Measurements from ENCODE around the gene OSBPL9.
"Not testable (repeated sequence)": the region's sequence is repeated elsewhere in the genome, so short reads cannot be mapped to it uniquely, and the experiment has no call there.

Gene OSBPL9

DNA sequence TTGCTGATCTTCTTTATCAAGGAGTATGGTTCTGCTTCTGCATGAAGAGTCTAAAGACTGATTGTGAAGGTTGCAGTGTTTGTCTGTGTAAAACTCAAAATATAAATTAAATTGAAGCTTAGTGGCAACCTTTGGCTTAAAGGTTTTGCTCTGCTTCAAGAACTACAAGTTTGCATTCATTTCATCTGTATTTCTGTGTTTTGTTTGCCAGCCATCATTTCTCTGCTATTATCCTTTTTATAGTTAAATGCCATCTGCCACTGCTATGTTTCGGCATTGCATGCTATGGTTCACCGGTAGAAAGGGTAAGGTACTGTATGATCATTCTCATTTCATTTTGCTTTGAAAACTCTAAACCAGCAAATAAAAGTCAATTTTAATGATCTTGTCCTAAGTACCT, 52.9 kb downstream of the OSBPL9 start:
- DNase-seq, result no peak

DNA sequence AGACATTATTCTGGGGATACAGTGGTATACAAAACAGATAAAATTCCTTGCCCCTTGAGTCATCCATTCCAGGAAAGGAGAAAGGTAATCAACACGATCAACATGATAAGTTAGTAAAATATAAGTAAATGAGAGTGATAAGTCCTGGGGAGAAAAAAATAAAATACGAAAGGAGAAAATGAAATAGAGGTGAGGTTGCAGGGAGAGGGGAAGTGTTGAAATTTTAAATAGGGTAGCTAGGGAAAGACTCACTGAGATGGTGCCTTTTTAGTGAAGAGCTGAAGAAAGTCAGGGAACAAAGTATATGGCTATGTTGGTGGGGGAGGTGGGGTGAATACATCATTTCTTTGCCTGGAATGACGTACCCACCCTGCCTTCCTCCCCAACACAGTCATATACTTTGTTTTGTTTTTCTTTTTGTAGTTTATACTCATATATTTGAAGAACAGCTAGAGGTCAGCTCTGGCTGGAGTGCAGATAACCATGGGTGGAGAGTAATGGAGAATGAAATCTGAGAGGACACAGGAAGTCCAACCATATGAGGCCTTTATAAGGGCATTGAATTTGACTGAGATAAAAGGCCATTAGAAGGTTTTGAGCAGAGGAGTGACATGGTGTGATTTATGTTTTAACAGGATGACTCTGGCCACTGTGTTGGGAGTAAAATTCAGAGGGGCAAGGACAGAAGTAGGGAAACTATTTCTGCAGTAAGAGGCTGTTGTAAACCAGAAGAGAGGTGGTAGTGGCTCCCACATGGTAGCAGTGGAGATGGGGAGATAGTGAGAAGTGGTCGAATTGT, 54.8 kb downstream of the OSBPL9 start:
- no peak for DNase-seq

DNA sequence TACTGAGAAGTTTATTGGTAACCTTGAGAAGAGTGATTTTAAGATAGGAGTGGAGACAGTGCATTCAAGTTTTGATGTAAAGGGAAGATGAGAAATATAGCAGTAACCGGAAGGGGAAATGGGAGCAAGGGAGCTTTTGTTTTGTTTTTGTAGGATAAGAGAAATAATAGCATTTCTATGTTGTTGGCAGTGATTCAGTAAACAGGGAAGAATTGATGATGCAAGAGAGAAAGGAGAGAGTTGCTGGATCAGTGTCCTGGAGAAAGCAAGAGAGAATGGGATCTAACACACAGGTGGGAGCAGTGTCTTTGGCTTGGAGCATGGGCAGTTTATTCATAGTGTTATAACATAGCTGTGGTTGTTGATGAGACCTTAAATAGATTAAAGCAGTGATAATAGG, 56.4 kb downstream of the OSBPL9 start:
- DNase-seq, result no peak

DNA sequence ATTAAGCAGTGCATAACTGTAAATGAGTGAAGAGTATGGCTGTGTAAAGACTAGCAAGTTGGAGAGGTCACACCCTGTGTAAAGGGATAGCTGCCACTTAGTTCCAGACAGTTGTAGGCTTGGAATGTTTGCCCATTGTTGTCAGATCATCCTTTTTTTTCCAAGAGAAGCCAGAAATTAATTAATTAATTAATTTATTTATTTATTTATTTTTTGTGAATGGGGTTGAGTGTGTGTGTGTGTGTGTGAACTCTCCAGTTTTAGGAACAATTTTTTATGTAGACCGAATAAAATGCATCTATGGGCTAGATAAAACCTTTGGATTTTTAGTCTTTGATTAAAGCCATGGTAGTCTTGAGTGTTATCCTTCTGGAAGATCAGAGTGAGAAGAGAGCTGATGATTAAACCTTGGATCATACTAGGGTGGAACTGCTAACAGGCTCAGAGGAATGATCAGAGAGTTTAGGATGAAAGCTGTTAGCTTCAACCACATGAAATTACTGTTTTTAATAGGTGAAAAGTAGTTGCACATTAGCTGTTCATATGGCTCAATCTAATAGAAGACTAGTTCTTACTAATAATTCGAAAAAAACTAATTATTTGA, 58.4 kb downstream of the OSBPL9 start:
- no peak for DNase-seq

DNA sequence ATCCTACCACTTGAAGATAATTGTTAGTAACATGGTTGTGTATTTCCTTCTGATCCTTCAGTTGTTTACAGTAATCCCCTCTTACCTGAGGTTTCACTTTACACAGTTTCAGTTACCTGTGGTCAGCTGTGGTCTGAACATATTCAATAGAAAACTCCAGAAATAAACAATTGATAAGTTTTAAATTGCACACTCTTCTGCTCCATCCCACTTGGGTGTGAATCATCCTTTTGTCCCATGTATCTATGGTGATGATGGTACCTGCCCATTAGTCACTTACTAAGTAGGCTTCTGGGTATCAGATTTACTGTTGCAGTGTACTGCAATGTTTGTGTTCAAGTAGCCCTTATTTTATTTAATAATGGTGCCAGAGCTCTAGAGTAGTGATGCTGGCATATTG, 62.5 kb downstream of the OSBPL9 start:
- DNase-seq, result no peak

DNA sequence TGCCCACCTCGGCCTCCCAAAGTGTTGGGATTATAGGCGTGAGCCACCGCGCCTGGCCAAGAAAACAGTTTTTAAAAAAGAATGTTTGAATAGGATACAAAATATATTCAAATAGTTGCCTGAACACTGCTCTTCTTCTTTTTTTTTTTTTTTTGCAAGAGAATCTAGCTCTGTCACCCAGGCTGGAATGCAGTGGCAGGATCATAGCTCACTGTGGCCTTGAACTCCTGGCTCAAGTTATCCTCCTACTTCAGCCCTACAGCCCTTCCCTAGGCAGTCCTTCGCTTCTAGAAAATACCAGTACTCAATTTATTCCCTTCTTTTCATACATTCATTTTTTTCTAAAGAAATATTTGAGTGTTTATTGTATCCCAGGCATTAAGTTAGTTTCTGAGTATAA, 67.9 kb downstream of the OSBPL9 start:
- DNase-seq, result no peak

DNA sequence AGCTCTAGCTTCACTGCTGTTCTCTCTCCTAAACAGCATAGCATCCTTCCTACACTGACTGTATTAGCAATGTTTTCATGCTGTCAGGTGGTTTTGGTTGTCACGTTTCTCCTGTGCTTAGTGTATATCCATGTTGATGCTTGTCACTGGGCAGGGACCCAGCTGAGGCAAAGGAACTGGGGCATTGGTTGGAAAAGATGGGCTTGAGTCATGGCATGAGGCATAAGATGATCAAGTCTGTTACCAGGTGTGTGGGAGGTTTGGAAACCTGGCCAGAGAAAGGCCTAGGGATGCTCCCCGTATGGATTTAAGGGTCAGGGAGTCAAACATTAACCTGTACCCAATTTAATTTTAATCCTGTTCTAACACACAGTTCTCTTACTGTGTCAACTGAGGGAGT, 69.6 kb downstream of the OSBPL9 start:
- DNase-seq, result no peak

DNA sequence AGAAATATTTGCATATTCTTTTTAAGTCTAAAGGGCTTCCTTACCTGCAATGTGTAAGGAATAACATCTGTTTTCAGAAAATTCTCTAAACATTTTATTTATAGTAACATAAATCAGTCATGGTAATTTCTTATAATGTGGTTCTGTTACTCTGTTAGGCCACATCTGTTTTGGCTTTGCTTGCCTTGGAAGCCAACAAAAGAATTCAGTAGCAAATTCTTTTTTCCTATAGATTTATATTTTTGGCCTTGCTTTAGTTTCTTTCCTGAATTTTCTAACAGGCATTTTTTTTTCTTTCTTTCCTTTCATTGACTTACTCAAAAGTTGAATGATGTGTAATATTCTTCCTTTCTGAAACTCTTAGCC, 72.2 kb downstream of the OSBPL9 start:
- DNase-seq, result no peak

DNA sequence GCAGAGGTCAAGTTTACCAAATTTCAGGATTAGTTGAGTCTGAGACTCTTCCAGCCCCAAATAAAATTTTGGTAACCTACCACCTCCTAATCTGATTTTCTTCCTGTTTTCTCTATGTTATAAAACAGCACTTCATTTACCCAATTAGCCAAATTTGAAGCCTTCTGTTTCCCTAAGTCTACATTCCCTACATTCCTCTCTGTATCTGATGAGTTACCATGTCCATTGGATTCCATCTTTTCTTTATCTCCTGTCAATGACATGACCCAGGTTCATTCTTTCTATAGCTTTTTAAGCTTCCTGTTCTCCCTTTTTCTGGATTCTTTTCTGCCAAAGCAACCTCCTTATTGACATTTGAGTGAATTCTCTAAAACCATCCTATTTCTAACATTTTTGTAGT, 72.8 kb downstream of the OSBPL9 start:
- no peak for DNase-seq

DNA sequence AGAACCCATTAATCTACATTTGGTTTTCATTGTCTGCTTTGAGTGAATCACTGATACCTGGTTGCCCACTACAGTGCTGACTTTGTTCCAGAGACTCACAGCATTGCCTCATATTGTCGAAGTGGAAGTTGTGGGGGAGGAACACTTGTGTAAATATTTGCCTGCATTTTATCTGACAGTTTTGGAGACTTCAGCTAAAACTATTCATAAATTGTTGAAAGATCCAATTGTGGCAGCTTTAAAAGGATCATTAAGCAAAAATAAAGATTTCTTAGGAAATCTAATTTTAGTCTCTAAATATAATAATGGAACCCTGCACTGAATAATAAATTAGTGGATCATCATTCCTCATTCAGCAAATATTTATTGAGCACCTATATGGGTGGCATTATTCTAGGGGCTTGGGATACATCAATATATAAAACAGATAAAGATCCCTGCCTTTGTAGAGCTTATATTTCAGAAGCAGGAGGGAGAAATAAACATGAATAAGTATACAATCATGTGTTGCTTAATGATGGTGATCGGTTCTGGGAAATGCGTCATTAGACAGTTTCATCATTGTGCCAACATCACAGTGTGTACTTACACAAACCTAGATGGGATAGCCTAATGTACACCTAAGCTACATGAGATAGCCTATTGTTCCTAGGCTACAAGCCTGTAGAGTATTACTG, 73.5 kb downstream of the OSBPL9 start:
- no peak for DNase-seq

DNA sequence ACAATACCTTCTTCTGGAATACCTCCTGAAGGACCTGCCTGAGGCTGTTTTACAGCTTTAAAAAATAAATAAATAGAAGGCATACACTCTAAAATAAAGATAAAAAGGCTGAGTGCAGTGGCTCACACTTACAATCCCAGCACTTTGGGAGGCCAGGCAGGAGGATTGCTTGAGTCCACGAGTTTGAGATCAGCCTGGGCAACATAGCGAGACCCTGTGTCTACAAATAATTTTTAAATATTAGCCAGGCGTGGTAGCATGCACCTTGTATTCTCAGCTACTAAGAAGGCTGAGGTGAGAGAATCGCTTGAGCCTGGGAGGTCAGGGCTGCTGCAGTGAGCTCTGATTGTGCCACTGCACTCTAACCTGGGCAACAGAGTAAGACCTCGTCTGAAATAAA, 75.0 kb downstream of the OSBPL9 start:
- no peak for DNase-seq

DNA sequence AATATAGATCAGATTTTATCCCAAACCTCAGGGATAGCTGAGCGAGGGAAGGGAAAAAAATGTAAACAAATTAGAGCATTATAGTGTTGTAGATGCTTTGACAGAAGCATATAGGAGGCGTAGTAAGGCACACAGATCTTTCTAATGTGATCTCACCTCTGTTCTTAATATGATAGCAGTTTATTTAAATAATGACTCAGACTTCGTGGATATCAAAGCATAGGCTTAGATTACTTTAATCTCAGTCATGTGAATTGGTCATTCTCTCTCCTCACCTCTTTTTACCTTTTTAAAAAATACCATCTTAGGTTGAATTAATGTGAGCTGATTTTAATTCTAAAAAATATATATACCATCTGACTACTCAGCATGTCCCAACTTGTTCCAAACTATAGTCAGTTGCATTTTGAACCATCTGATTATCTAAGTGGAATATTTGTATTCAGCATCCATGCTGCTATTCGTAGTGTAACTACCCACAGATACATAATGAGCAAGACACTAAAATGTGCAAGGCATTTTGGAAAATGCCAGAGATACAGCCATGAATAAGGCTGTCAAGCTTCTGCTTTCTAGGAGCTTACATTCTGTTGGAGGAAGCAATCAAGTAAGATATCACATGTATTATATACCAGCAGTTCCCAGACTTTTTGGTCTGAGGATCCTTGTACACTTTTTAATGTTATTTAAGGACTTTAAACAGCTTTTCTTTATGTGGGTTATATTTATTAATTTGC, 76.7 kb downstream of the OSBPL9 start:
- DNase-seq, result no peak

DNA sequence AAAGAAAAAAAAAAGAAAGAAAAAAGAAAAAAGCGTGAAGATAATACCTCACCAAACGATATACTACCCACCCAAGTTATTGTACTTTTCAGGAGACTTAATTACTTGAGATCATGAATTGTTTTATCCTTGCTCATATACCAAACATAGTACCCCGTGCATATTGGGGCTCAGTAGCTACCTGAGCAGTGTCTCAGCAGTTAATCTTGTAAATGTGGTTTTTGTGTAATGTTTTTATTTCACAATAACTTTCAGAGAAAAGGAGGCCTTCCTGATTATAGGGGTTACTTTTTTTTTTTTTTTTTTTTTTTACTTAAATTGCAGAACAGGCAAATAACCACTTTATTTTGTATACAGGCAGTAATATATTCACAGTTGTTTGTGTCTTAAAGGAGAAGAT, 80.3 kb downstream of the OSBPL9 start:
- DNase-seq, result peak; percentile 49 to 62

DNA sequence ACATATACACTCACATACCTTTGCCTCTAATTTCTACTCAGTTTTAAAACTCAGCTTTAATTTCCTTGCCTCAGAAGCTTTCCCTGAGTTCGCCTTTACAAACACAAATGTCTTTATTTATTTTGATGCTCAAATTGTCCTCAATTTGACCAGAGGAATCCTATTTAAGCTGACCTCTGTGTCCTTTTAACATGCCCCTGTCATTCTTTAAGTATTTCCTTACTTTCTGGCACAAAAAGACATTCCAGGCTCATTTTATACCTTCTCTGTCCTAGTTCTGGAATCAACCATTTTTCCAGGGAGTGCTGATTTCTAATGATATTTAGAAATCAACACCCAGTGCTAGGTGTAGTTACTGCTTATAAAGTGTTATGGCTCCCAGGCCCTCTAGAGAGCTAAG, 82.5 kb downstream of the OSBPL9 start:
- no peak for DNase-seq

DNA sequence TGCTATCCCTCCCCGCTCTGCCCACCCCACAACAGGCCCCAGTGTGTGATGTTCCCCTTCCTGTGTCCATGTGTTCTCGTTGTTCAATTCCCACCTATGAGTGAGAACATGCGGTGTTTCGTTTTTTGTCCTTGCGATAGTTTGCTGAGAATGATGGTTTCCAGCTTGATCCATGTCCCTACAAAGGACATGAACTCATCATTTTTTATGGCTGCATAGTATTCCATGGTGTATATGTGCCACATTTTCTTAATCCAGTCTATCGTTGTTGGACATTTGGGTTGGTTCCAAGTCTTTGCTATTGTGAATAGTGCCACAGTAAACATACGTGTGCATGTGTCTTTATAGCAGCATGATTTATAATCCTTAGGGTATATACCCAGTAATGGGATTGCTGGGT, 84.9 kb downstream of the OSBPL9 start:
- not testable (repeated sequence) for DNase-seq

DNA sequence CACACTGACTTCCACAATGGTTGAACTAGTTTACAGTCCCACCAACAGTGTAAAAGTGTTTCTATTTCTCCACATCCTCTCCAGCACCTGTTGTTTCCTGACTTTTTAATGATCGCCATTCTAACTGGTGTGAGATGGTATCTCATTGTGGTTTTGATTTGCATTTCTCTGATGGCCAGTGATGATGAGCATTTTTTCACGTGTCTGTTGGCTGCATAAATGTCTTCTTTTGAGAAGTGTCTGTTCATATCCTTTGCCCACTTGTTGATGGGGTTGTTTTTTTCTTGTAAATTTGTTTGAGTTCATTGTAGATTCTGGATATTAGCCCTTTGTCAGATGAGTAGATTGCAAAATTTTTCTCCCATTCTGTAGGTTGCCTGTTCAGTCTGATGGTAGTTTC, 85.3 kb downstream of the OSBPL9 start:
- DNase-seq, result not testable (repeated sequence)

DNA sequence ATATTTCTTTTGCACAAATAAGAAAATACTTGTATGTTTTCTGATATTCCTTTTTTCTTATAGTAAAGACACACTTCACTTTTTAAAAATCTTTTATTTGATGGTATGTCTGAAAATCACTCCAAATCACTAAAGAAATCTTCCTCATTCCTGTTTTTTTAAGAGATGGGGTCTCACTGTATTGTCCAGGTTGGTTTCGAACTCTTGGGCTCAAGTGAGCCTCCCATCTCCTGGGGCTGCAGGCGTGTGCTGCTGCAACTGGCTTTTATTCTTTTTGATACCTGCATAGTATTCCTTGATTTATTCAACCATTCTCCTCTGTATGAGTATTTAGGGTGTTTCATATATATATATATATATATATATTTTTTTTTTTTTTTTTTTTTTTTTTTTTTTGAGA, 88.1 kb downstream of the OSBPL9 start:
- no peak for DNase-seq

DNA sequence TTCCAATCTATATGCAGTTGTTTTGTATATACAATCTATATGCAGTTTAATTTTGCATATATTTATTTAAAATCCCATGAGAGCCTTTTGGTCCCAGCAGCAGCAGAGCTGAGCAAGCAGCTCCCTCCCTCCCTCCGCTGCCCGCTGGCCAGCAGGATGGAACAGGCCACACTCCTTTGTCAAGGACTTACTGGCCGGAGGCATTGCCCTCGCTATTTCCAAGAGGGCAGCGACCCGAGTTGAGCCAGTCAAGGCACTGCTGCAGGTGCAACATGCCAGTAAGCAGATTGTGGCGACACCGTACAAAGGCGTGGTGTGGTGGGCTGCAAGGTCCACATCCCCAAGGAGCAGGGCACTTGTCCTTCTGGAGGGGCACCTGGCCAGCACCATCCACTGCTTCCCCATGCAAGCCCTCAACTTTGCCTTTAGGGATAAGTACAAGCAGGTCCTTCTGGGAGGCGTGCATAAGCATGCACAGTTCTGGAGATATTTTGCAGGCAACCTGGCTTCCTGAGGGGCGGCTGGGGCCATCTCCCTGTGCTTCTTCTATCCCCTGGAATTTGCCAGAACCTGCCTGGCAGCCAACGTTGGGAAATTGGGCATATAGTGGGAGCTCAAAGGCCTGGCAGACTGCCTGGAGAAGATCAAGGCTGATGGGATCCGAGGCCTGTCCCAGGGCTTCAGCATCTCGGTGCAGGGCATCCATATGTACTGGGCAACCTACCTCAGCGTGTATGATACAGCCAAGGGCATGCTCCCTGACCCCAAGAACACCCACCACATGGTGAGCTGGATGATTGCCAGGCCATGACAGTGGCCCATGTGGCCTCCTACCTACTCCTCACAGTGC, 92.2 kb downstream of the OSBPL9 start:
- no peak for DNase-seq

DNA sequence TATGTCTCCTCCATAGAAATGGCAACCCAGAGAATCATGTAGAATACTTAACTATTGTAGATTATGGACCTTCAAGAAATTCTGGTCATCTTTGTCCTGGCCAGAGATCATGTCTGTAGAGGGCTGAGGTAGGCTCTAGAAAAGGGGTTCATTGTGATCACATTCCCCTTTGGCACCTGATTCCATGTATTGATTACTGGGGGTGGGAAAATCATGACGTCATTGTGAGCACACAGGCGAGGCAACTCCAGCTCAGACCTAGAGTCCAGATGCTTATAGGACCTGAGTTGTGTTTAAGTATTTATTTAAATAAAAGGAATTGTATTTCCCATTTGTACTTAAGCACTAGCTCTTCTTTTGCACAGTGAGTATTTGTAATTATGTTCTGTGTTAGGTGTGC, 93.1 kb downstream of the OSBPL9 start:
- no peak for DNase-seq

DNA sequence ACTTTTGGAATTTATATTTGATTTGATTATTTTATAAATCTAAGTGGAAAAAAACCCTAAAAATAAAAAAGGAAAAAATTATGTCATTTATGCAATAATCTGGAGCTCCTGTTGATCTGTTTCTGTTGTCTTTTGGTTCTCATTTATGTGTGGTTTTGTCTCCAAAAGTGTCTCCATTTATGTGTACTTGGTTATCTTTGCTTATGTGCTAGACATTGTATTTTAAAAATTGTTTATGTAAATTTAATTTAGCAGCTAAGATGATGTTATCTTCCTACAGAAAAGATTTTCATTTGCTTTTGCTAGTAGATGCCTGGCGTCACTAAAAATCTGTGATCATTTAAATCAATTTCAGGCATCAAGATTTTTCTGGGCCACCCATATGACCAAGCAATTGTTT, 95.7 kb downstream of the OSBPL9 start:
- no peak for DNase-seq

DNA sequence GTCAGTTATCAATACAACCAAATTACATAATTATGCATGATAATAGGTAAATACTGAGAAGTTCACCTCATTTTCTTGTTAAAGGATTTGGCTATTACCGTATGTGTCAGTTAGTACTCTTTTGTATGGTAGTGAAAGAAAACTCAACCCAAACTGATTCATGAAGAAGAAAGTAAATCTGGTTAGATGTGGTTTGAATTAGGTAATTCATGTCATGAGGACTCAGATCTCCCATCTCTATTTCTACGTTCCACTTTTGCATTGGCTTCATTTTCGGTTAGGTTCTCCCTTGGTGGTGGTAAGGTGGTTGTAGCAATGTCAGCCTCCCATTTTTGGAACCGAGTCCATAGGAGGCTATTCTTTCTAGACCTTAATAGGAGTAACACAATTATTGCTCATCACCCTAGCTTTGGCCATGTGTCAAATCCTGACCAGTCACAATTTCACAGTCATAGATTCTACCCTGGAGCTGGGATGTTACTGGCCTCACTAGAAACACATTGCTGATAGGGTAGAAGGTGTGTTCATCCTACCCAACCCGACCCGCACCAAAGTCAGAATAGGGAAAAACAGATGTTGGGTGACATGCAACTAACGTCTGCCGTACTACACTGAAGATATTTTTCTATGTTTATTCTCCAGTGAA, 97.6 kb downstream of the OSBPL9 start:
- no peak for DNase-seq

DNA sequence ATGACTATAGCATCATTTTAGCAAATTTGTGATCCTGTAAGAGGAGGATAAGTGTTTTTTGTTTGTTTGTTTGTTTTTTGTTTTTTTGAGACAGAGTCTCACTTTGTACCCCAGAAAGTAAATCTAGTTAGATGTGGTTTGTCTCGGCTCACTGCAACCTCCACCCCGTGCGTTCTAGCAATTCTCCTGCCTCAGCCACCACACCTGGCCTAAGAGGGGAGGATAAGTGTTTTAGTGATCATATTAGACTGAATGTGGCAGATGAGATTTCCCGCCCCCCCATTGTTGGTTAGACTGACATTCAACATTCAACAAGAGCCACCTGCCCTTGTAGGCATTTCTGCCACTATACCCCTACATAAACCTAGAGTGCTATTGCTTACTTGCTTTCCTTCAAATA, 98.5 kb downstream of the OSBPL9 start:
- DNase-seq, result no peak

Measured in AML-193 (cell line).